Erythroblast (primary cell): Measurements from ENCODE around the gene CELA2A.
"Not testable (repeated sequence)": the region's sequence is repeated elsewhere in the genome, so short reads cannot be mapped to it uniquely, and the experiment has no call there.

Source experiments
- DNase-seq, 2 experiments: peaks; one replicate each; lab custom pipeline; 2025; lab: John Stamatoyannopoulos, UW
- GATA1 ChIP-seq: IDR thresholded peaks from 2 replicates; pipeline ENCODE4 v1.6.1; 2011; ENCODE audit warnings: low read depth, mild to moderate bottlenecking, control low read depth, low read length, moderate library complexity
- POLR2A ChIP-seq: IDR thresholded peaks from 2 replicates; pipeline ENCODE4 v1.6.1; 2011; ENCODE audit warnings: mild to moderate bottlenecking, low read length

The CELA2A gene

GRCh38 chr1:15459771-15460707, 3.5 kb downstream of the CELA2A start:
- DNase-seq: no peak
- TF ChIP-seq GATA1 (no peak), POLR2A (no peak)

DNA sequence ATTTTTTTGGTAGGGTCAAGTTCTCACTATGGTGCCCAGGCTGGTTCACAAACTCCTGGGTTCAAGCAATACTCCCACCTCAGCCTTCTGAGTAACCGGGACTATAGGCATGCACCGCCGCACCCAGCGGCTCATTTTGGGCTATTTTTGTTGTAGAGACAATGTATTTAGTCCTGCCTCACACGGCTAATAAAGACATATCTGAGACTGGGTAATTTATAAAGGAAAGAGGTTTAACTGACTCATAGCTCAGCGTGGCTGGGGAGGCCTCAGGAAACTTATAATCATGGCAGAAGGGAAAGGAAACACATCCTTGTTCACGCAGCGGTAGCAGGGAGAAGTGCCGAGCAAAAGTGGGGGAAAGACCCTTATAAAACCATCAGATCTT, 4.2 kb downstream of the CELA2A start:
- no peak for DNase-seq
- TF ChIP-seq GATA1 (no peak), POLR2A (no peak)

DNA sequence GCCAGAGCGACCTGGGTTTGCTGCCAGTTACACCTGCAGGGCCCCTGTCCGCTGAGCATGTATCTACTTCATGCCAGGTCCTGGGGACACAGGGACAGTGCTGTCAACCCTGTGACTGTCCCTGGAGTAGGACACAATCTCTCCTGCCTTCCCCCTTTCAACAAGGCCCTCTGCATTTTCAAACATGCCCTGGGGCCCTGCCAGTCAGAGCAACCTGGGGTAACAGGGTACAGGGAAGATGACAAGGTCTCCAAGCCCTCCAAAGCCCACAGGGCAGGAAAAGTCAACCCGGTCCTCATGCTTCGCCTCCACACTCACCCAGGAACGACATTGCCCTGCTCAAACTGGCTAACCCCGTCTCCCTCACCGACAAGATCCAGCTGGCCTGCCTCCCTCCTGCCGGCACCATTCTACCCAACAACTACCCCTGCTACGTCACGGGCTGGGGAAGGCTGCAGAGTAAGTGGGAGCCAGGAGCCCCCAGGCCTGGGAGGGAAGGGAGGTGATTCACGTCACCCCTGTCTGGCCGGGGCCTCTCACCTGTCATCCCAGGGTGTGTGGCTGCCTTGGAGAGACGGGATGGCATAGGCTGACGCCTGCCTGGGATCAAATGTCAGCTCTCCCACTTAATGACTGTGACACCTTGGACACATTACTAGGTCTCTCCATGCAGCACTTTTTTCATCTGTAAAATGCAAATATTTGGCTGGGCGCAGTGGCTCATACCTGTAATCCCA, 6.7 kb downstream of the CELA2A start:
- not testable (repeated sequence) for DNase-seq

GRCh38 chr1:15463926-15464322, 7.4 kb downstream of the CELA2A start:
- DNase-seq: not testable (repeated sequence)

DNA sequence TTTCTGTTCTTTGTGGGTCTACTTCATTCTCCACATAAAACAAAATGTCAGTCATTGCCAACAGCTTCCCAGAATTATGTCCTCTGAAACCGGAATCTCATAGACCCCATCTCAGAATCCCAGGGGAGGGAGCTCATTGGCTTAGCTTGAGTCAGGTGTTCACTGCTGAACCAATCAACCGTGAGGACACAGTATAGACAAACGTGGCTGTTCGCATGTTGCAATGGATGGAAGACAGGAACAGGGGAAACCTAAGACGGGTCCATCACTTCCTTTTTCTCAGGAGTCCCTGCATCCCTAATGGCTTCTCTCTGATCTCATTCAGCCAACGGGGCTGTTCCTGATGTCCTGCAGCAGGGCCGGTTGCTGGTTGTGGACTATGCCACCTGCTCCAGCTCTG, 9.1 kb downstream of the CELA2A start:
- no peak for DNase-seq
- TF ChIP-seq GATA1 (no peak), POLR2A (no peak)

DNA sequence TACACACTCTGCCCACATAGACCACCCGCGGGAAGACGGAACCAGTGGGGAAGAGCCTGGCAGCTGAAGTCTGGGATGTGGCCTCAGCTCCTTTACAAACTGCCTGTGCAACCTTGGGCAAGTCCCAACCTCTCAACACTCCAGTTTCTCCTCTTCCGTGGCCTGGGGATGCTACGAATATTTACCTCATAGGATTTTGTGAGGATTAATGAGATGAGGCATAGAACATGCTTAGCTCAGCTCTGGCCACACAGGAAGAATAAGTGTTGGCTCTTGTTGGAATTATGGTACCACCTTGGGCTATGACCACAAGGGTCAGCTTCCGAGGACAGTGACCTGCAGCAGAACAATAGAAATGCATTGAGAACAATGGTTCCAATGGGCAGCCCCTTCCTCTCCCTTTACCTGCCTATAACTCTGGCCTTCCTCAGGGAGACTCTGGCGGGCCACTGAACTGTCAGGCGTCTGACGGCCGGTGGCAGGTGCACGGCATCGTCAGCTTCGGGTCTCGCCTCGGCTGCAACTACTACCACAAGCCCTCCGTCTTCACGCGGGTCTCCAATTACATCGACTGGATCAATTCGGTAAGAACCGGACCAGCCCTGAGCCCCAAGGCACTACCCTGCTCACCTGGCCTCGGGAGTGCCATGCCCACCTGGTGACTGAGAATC, 10.6 kb downstream of the CELA2A start:
- DNase-seq: not testable (repeated sequence)

- TF ChIP-seq POLR2A (no peak), GATA1 (no peak)
- DNase-seq: no peak
Measured at GRCh38 chr1:15468145-15468544, 11.6 kb downstream of the CELA2A start.

GRCh38 chr1:15469361-15469760, 12.8 kb downstream of the CELA2A start:
- no peak for DNase-seq
- TF ChIP-seq POLR2A (no peak), GATA1 (no peak)

DNA sequence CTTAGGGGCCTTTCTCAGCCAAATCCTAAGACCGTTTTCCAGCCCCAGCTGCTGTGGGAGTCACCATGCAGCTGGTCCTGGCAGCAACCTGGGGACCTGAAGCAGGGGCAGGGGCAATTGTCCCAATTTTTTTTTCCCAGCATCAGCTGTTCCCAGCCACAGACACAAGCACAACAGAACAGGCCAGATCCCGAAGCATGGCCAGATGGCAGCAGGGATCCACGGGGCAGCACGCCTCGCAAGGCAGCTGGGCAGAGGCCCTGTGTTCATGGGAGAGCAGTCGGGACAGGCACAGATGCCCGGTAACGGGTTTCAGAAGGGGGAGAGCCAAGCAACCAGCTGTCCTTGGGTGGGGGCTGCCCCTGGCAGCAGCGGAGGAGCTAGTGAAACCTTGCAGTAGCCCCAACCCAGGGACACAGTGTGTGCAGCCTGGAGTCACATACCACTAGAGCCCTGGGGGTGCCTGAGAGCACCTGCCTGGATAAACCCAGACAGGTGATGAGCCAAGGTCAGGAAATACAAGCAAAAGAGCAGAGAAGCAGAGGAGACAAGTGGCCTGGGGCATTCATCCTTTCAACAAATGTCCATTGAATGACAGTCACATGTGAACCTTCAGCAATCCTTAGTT, 13.4 kb downstream of the CELA2A start:
- not testable (repeated sequence) for DNase-seq

- not testable (repeated sequence) for DNase-seq
Measured at GRCh38 chr1:15471067-15471466, 14.5 kb downstream of the CELA2A start.

DNA sequence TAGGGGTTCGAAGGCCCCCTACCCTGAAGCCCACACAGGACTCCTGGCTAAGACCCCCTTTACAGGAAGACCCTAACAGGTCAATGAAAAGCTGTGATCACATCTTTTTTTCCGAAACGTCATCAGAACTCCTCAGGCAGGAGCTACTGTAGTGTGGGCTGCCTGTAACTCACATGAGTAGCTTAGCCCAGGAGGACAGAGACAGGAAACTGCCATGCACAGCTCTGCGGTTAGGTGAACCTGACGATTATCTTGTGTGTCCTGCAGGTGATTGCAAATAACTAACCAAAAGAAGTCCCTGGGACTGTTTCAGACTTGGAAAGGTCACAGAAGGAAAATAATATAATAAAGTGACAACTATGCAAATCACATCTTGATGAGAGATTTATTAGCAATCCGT, 15.2 kb downstream of the CELA2A start:
- not testable (repeated sequence) for DNase-seq

DNA sequence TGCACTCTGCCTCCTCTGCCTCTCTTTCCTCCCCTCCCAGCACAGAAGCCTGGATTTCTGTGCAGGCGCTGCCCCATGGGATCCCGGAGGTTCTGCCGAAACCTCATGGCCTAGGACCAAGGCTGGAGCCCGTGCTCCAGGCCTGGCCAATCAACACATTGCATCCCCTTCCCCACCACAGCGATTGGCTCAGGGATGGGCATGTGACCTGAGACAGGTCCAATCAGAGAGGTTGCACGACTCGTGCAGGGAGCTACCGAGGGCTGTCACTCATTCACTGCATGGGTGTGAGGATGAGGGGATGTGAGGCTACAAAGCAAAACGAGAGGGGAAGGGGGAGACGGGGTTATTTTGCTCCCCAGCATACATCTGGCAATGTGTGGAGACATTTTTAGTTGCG, 16.1 kb downstream of the CELA2A start:
- TF ChIP-seq POLR2A (no peak), GATA1 (no peak)
- DNase-seq: no peak

- no peak for DNase-seq
- TF ChIP-seq GATA1 (no peak), POLR2A (no peak)
Measured at GRCh38 chr1:15475752-15476314, 19.3 kb downstream of the CELA2A start, which contains the start of gene CELA2B. CELA2B (plus strand) TSS chr1:15476104; CDS start chr1:15476126, 22 bp downstream.

GRCh38 chr1:15476927-15477326, 20.4 kb downstream of the CELA2A start:
- DNase-seq: no peak
- TF ChIP-seq POLR2A: no peak
- no peak for TF ChIP-seq GATA1
